ENCODE measurements around the gene SLC28A1.
"Not testable (repeated sequence)": the region's sequence is repeated elsewhere in the genome, so short reads cannot be mapped to it uniquely, and the experiment has no call there.

The SLC28A1 gene

GRCh38 chr15:84862214-84862975 is 22.1 kb upstream of the SLC28A1 start:
- DNase-seq: no peak

GRCh38 chr15:84863565-84864443 is 20.7 kb upstream of the SLC28A1 start:
- DNase-seq: peak; percentile 37

GRCh38 chr15:84864444-84864795 is 20.0 kb upstream of the SLC28A1 start:
- no peak for DNase-seq

GRCh38 chr15:84865074-84865569 is 19.3 kb upstream of the SLC28A1 start:
- no peak for DNase-seq

- no peak for DNase-seq
Measured at GRCh38 chr15:84868037-84868880, 16.2 kb upstream of the SLC28A1 start.

GRCh38 chr15:84869510-84869909 is 15.0 kb upstream of the SLC28A1 start:
- no peak for DNase-seq

- DNase-seq: no peak
Measured at GRCh38 chr15:84871428-84871985, 13.0 kb upstream of the SLC28A1 start.

- DNase-seq: peak; percentile 7
Measured at GRCh38 chr15:84872009-84872910, 12.2 kb upstream of the SLC28A1 start.

- no peak for DNase-seq
Measured at GRCh38 chr15:84873997-84874396, 10.5 kb upstream of the SLC28A1 start.

- no peak for DNase-seq
Measured at GRCh38 chr15:84874981-84875699, 9.3 kb upstream of the SLC28A1 start.

- no peak for DNase-seq
Measured at GRCh38 chr15:84876269-84876668, 8.2 kb upstream of the SLC28A1 start.

- DNase-seq: not testable (repeated sequence)
Measured at GRCh38 chr15:84877701-84878100, 6.8 kb upstream of the SLC28A1 start.

GRCh38 chr15:84878504-84878903 is 6.0 kb upstream of the SLC28A1 start:
- DNase-seq: peak; percentile 31

GRCh38 chr15:84879088-84879780 is 5.2 kb upstream of the SLC28A1 start:
- DNase-seq: no peak

GRCh38 chr15:84880007-84880406 is 4.5 kb upstream of the SLC28A1 start:
- no peak for DNase-seq

- DNase-seq: no peak
Measured at GRCh38 chr15:84880822-84881519, 3.5 kb upstream of the SLC28A1 start.

GRCh38 chr15:84881520-84881830 is 3.0 kb upstream of the SLC28A1 start:
- no peak for DNase-seq

- no peak for DNase-seq
Measured at GRCh38 chr15:84883466-84883865, 996 bp upstream of the SLC28A1 start.

- DNase-seq: no peak
Measured at GRCh38 chr15:84885801-84886200, 1.3 kb downstream of the SLC28A1 start.
